Measurements from ENCODE around the gene SH3RF3. TPM values are rescaled to one million over a fixed set of nuclear protein-coding genes. Genes with fewer than 3 reads are reported as not detected.

SH3RF3 gene
- total RNA-seq, 1 experiment from 2014 or later: not detected

DNA sequence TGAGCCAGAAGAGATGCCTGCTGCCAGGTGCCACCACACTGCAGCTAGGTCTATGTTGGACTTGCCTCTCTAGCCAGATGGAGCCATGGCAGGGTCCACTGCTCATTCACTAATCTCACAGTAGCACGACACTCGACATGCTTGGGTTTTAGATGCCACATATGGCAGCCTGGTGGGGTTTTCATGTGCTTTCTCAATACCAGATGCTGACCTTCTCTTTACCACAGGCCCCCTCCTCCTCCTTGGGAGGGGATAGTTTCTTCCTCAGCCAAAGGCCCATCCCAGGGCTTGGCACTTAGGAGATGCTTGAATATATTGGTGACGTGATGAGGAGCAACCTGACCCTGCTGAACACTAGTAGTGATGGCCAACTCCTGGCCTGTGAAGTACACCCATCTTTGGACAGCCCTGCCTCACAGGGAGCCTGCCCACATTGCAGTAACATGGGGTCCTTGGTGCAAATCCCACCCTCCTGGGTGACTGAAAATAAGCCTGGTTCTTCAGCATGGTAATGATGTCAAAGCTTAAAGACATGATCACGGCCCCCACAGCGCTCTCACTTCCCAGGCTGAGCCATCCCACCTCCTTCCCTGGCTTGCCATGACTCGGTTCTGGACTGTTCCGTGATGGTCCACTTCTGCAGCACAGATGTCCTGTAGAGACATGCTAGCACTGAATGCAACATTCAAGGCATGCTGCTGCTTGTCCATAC lies 227.5 kb downstream of the SH3RF3 start:
- POLR2A ChIA-PET: no interaction called here
- ATAC-seq: no peak
- BruUV-seq (replicated peaks): no TSS peak

More for the DNA sequence above, 227.5 kb downstream of the SH3RF3 start:
- H3K27me3 ChIP-seq (ENCODE audit: insufficient read depth, low read length): no peaks in the 10 kb centered on the region
- no peaks in the 10 kb centered on the region for H3K9me3 ChIP-seq (ENCODE audit: control insufficient read depth in 1 of 2, insufficient read depth in 1 of 2, low read depth in 1 of 2, low read length in 2 of 2)
- no peaks in the 10 kb centered on the region for H3K36me3 ChIP-seq (ENCODE audit: control insufficient read depth in 1 of 2, insufficient read depth in 2 of 2, low read length in 2 of 2)
- CTCF ChIA-PET: no interaction called here
- no peak for TF ChIP-seq FOSL1 (IDR thresholded peaks at IDR 0.05; ENCODE audit: low read depth)
- no peak for TF ChIP-seq SIN3A (IDR thresholded peaks at IDR 0.05; ENCODE audit: low read depth)
- no peak for TF ChIP-seq CEBPB (IDR thresholded peaks at IDR 0.05; ENCODE audit: low read depth)
- no peak for TF ChIP-seq ELF1 (IDR thresholded peaks at IDR 0.05; ENCODE audit: borderline replicate concordance, low read depth)
- TF ChIP-seq, protein P1, sequence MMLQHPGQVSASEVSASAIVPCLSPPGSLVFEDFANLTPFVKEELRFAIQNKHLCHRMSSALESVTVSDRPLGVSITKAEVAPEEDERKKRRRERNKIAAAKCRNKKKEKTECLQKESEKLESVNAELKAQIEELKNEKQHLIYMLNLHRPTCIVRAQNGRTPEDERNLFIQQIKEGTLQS (IDR thresholded peaks at IDR 0.05): no peak
- no peak for TF ChIP-seq ZNF274 (IDR thresholded peaks at IDR 0.05; ENCODE audit: low read depth, low read length)
- TF ChIP-seq, protein P2, sequence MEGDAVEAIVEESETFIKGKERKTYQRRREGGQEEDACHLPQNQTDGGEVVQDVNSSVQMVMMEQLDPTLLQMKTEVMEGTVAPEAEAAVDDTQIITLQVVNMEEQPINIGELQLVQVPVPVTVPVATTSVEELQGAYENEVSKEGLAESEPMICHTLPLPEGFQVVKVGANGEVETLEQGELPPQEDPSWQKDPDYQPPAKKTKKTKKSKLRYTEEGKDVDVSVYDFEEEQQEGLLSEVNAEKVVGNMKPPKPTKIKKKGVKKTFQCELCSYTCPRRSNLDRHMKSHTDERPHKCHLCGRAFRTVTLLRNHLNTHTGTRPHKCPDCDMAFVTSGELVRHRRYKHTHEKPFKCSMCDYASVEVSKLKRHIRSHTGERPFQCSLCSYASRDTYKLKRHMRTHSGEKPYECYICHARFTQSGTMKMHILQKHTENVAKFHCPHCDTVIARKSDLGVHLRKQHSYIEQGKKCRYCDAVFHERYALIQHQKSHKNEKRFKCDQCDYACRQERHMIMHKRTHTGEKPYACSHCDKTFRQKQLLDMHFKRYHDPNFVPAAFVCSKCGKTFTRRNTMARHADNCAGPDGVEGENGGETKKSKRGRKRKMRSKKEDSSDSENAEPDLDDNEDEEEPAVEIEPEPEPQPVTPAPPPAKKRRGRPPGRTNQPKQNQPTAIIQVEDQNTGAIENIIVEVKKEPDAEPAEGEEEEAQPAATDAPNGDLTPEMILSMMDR (IDR thresholded peaks at IDR 0.05 in 2 of 3, conservative IDR thresholded peaks at IDR 0.05 in 1 of 3; ENCODE audit: borderline replicate concordance in 1 of 3, insufficient read depth in 1 of 3, low read depth in 2 of 3, low read length in 2 of 3): no peak
- no peak for TF ChIP-seq SRF (IDR thresholded peaks at IDR 0.05; ENCODE audit: low read depth)
- no peak for TF ChIP-seq YY1 (IDR thresholded peaks at IDR 0.05; ENCODE audit: extremely low read depth, insufficient replicate concordance, low read depth, low read length)
- TF ChIP-seq, protein P3, sequence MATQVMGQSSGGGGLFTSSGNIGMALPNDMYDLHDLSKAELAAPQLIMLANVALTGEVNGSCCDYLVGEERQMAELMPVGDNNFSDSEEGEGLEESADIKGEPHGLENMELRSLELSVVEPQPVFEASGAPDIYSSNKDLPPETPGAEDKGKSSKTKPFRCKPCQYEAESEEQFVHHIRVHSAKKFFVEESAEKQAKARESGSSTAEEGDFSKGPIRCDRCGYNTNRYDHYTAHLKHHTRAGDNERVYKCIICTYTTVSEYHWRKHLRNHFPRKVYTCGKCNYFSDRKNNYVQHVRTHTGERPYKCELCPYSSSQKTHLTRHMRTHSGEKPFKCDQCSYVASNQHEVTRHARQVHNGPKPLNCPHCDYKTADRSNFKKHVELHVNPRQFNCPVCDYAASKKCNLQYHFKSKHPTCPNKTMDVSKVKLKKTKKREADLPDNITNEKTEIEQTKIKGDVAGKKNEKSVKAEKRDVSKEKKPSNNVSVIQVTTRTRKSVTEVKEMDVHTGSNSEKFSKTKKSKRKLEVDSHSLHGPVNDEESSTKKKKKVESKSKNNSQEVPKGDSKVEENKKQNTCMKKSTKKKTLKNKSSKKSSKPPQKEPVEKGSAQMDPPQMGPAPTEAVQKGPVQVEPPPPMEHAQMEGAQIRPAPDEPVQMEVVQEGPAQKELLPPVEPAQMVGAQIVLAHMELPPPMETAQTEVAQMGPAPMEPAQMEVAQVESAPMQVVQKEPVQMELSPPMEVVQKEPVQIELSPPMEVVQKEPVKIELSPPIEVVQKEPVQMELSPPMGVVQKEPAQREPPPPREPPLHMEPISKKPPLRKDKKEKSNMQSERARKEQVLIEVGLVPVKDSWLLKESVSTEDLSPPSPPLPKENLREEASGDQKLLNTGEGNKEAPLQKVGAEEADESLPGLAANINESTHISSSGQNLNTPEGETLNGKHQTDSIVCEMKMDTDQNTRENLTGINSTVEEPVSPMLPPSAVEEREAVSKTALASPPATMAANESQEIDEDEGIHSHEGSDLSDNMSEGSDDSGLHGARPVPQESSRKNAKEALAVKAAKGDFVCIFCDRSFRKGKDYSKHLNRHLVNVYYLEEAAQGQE (IDR thresholded peaks at IDR 0.05; ENCODE audit: low read depth): no peak
- TF ChIP-seq EZH2 (IDR thresholded peaks at IDR 0.05): no peak
- TF ChIP-seq RAD21 (IDR thresholded peaks at IDR 0.05; ENCODE audit: low read depth): no peak
- TF ChIP-seq, protein P4, sequence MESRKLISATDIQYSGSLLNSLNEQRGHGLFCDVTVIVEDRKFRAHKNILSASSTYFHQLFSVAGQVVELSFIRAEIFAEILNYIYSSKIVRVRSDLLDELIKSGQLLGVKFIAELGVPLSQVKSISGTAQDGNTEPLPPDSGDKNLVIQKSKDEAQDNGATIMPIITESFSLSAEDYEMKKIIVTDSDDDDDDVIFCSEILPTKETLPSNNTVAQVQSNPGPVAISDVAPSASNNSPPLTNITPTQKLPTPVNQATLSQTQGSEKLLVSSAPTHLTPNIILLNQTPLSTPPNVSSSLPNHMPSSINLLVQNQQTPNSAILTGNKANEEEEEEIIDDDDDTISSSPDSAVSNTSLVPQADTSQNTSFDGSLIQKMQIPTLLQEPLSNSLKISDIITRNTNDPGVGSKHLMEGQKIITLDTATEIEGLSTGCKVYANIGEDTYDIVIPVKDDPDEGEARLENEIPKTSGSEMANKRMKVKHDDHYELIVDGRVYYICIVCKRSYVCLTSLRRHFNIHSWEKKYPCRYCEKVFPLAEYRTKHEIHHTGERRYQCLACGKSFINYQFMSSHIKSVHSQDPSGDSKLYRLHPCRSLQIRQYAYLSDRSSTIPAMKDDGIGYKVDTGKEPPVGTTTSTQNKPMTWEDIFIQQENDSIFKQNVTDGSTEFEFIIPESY (IDR thresholded peaks at IDR 0.05; ENCODE audit: extremely low read depth, insufficient replicate concordance, low read length): no peak
- TF ChIP-seq POLR2AphosphoS5 (IDR thresholded peaks at IDR 0.05; ENCODE audit: low read depth, low read length): no peak
- TF ChIP-seq JUND (IDR thresholded peaks at IDR 0.05): no peak
- TF ChIP-seq CBX3 (IDR thresholded peaks at IDR 0.05; ENCODE audit: low read depth): no peak
- TF ChIP-seq SP1 (IDR thresholded peaks at IDR 0.05; ENCODE audit: low read depth): no peak
- H3K79me2 ChIP-seq (ENCODE audit: insufficient read depth, low read length): no peaks in the 10 kb centered on the region
- H3K4me1 ChIP-seq (ENCODE audit: control insufficient read depth in 1 of 2, insufficient read depth in 2 of 2, low read length in 2 of 2): no peaks in the 10 kb centered on the region
- no peak for DNase-seq (ENCODE audit: low read depth, low spot score)
- H3K4me2 ChIP-seq (ENCODE audit: low read length): no peak overlapping the region
- no peaks in the 10 kb centered on the region for H4K20me1 ChIP-seq (ENCODE audit: insufficient read depth)
- no peak overlapping the region for H3K9ac ChIP-seq (ENCODE audit: low read length)
- H2AFZ ChIP-seq (ENCODE audit: low read depth, low read length, poor library complexity, severe bottlenecking): no peak overlapping the region
- no peaks in the 10 kb centered on the region for H3K9me2 ChIP-seq (ENCODE audit: insufficient read depth)
- H3K27ac ChIP-seq (ENCODE audit: low read depth, low read length): no peak overlapping the region
- intact Hi-C loops (cut with micrococcal nuclease): no loop called here
- no peak overlapping the region for H3K4me3 ChIP-seq (replicated peaks in 1 of 2; ENCODE audit: low read depth in 1 of 2, low read length in 2 of 2)
- RAD21 ChIA-PET (ENCODE audit: low non-redundant PET in 1 of 2, low total read pairs in 2 of 2, uncharacterized antibody in 2 of 2, unreplicated experiment in 2 of 2): no interaction called here

Measured in HCT116 (cell line).